Cardiac septum (tissue), 1 donor: ENCODE results near the gene PAGE2. TPM values are rescaled to one million over a fixed set of nuclear protein-coding genes. Genes with fewer than 3 reads are reported as not detected.
"Not testable (repeated sequence)": the region's sequence is repeated elsewhere in the genome, so short reads cannot be mapped to it uniquely, and the experiment has no call there.

Source experiments
- DNase-seq: peaks from one replicate; pipeline ENCODE4 v3.0.0-alpha.2; 2020; ENCODE audit warnings: low spot score
- intact Hi-C: fragments of 100-400 bp; cut with DNase I; formaldehyde crosslinking; loops from one replicate; pipeline ENCODE4 v1.14.0; 2022
- long read RNA-seq: library from polyadenylated mRNA; unstranded; transcript quantifications from one replicate; pipeline ENCODE4 v2.0.0, GENCODE V29; 2021
- total RNA-seq: library from RNA; stranded (reverse); fragmentation: NEBNext Ultra II Directional; extraction: Animal tissue kit (Norgen Biotek cat#: 25700); gene quantifications from one replicate; pipeline ENCODE4 v1.2.1, GENCODE V29; 2021
- donor health status: DM: no; HTN: no; CAD: no.

The PAGE2 gene, protein sequence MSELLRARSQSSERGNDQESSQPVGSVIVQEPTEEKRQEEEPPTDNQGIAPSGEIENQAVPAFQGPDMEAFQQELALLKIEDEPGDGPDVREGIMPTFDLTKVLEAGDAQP
- total RNA-seq: not detected
- long read RNA-seq: 0 reads

- intact Hi-C loops: no loop called here
- no peak for DNase-seq
Measured at GRCh38 chrX:55088795-55089489, at the start of gene PAGE2. Gene PAGE2, plus strand, starts transcription at chrX:55089018. Its CDS starts 1,003 bp downstream, at chrX:55090021.

- intact Hi-C loops: no loop called here
- no peak for DNase-seq
Measured at GRCh38 chrX:55039471-55039870, 49.3 kb upstream of the PAGE2 start.

- intact Hi-C loops: no loop called here
- DNase-seq: no peak
Measured at GRCh38 chrX:55041514-55041913, 47.3 kb upstream of the PAGE2 start.

DNA sequence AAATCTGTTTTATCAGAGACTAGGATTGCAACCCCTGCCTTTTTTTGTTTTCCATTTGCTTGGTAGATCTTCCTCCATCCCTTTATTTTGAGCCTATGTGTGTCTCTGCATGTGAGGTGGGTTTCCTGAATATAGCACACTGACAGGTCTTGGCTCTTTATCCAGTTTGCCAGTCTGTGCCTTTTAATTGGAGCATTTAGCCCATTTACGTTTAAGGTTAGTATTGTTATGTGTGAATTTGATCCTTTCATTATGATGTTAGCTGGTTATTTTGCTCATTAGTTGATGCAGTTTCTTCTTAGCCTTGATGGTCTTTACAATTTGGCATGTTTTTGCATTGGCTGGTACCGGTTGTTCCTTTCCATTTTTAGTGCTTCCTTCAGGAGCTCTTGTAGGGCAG is 38.2 kb upstream of the PAGE2 start:
- intact Hi-C loops: loop anchor here (10.0 kb wide), 2 partner anchors 156 to 1736 kb away; no protein-coding TSS in a partner anchor
- DNase-seq: not testable (repeated sequence)

GRCh38 chrX:55056820-55057674 is 31.8 kb upstream of the PAGE2 start:
- intact Hi-C loops: loop anchor here (10.0 kb wide), 2 partner anchors 162 to 1742 kb away; no protein-coding TSS in a partner anchor
- no peak for DNase-seq

DNA sequence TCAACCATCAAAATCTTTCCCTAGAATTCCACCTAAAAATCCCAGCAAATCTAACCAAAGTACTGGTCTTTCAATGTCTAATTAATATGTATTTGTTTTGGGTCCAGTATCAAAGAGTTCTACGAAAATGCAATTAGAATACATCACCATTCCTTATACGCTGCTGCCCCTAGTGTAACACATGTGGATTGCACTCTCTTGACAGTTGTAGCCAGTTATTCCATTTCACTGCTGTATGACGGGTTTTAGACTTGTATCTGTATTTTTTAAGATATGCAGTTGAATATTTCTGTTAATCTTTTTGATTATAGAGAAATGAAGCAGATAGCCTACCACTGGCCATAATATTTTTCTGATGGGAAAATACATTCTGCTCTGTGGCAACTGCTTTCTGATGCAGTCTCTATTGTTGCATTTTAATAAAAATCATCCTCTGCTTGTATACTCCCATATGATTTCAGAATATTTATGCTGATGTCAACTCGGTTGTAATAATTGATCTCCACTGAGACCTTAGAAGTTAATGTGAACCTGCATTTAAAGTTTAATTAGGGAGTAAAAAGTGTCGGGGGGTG is 31.1 kb upstream of the PAGE2 start:
- intact Hi-C loops: loop anchor here (10.0 kb wide), 2 partner anchors 163 to 1743 kb away; no protein-coding TSS in a partner anchor
- DNase-seq: no peak

DNA sequence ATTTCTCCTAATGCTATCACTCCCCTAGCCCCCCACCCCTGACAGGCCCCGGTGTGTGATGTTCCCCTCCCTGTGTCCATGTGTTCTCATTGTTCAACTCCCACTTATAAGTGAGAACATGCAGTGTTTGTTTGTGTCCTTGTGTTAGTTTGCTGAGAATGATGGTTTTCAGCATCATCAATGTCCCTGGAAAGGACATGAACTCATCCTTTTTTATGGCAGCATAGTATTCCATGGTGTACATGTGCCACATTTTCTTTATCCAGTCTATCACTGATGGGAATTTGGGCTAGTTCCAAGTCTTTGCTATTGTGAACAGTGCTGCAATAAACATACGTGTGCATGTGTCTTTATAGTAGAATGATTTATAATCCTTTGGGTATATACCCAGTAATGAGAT is 21.6 kb upstream of the PAGE2 start:
- intact Hi-C loops: not testable (repeated sequence)

GRCh38 chrX:55072286-55072685 is 16.5 kb upstream of the PAGE2 start:
- intact Hi-C loops: no loop called here
- DNase-seq: no peak

More for the DNA sequence above, 21.6 kb upstream of the PAGE2 start:
- DNase-seq: not testable (repeated sequence)

- intact Hi-C loops: no loop called here
- no peak for DNase-seq
Measured at GRCh38 chrX:55074851-55075467, 13.9 kb upstream of the PAGE2 start, which contains the start of gene PAGE2B. Gene PAGE2B, plus strand, starts transcription at chrX:55075030. Its CDS starts 1,012 bp downstream, at chrX:55076042.

- intact Hi-C loops: no loop called here
Measured at GRCh38 chrX:55098691-55099090, 9.9 kb downstream of the PAGE2 start.

GRCh38 chrX:55099162-55099561 is 10.3 kb downstream of the PAGE2 start:
- intact Hi-C loops: no loop called here
- no peak for DNase-seq

More at GRCh38 chrX:55098691-55099090, 9.9 kb downstream of the PAGE2 start:
- DNase-seq: no peak

DNA sequence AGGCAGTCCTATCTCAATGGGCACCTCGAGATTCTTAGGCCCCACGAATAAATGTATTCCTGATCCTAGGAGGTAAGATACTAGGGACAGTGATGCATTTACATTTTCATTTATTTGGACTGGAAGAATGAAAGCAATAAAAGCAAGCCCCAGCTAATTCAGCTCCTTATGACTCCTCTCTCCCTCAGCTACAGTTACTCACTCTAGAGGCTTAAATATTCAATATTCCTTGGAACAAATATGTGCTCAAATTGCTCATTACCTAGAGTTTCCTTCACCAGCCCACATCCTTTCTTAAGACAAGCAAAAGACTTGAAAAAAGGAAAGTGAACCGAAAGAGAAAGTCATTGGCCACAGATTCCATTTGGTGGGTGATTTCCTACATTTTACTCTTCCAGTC is 13.9 kb downstream of the PAGE2 start:
- intact Hi-C loops: no loop called here
- no peak for DNase-seq

GRCh38 chrX:55107262-55107661 is 18.4 kb downstream of the PAGE2 start:
- intact Hi-C loops: no loop called here
- DNase-seq: no peak

DNA sequence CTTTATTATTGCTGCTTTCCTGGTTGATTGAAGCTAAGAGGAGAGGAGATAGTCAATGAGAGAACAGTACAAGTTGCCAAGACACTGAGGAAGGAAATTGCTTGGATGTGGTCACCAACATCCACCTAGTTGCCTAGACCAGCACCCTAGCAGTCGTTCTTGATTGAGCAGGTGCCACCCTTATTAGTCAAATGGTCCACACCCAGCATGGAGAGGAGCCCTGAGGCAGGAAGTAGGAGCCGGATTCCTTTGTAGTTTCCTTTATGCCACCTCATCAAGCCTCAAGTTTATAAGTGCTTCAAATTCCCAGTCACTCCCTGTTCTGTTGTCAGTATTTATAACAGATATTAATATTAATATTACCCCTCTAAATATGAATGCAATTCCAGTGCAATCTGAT is 19.1 kb downstream of the PAGE2 start:
- no peak for DNase-seq
- intact Hi-C loops: no loop called here

- DNase-seq: no peak
- intact Hi-C loops: no loop called here
Measured at GRCh38 chrX:55109306-55109705, 20.5 kb downstream of the PAGE2 start.

DNA sequence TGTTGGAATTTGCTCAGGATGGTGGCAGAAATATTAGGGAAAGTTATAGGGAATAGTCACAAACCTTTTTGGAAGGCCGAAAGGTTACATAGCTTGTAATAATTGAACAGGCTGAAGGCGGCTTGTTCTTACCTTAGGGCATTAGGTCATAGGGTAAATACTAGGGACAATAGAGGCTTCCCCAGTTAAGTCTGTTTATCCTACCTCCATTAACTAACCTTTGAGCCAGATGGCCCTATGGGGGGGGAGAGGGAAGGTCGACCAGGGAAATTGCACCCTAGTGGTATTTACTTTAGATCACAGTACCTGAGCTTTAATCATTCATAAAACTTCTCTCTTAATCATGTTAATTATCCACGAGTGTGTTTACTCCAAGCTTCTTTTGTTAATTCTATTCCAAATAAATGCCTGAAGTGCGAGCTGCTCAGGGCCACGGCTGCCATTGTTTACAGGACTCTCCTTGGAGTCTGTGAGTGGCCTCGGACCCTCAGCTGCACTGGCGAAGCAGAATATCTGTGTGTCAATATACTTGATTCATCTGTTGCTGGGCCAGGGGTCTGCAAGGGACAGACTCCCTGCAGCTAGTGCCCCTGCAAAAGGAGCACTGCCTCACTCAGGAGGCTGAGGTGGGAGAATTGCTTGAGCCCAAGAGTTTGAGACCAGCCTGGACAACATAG is 22.9 kb downstream of the PAGE2 start:
- DNase-seq: no peak
- intact Hi-C loops: no loop called here

GRCh38 chrX:55116589-55116988 is 27.8 kb downstream of the PAGE2 start:
- intact Hi-C loops, DNase-seq: not testable (repeated sequence)

- no peak for DNase-seq
- intact Hi-C loops: no loop called here
Measured at GRCh38 chrX:55118574-55118973, 29.8 kb downstream of the PAGE2 start.

DNA sequence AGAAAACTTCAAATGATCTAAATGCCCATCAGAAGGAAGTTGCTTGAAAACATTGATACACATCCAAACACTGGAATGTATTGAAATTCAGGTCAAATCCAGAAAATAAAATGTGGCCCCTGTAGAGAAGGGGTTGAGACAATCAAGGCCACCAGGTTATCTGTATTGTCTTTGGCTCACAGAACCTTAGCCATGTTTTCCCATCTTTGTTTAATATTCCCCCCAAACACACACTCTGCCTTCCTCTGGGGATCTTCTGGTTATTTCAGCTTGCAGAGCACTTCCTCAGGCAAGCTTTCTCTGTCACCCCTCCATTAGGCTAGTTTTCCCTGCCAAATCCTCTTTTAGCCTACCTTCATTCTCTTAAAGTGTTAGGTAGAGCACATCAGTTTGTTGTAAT is 30.5 kb downstream of the PAGE2 start:
- intact Hi-C loops: no loop called here
- no peak for DNase-seq
